ENCODE measurements around the gene IMP3. TPM values are rescaled to one million over a fixed set of nuclear protein-coding genes. Genes with fewer than 3 reads are reported as not detected.
"Not testable (repeated sequence)": the region's sequence is repeated elsewhere in the genome, so short reads cannot be mapped to it uniquely, and the experiment has no call there.

IMP3 gene
- total RNA-seq, 1 donor from 2014 or later, result 68.4 TPM

DNA sequence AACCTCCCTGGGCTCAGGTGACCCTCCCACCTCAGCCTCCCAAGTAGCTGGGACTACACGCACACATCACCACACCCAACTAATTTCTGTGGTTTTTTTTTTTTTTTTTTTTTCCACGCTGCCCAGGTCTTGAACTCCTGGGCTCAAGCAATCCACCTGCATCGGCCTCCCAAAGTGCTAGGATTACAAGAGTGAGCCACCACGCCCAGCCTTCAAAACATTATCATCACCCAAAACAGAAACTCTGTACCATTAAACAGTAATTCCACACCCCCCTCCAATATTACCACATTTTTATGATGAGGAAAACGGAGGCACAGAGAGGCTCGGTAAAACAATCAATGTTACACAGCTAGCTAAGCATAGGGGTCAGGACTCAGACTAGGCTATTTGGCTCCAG is 4.0 kb downstream of the IMP3 start:
- no peak overlapping the region for H3K4me3 Mint-ChIP-seq
- TF ChIP-seq, protein P1, sequence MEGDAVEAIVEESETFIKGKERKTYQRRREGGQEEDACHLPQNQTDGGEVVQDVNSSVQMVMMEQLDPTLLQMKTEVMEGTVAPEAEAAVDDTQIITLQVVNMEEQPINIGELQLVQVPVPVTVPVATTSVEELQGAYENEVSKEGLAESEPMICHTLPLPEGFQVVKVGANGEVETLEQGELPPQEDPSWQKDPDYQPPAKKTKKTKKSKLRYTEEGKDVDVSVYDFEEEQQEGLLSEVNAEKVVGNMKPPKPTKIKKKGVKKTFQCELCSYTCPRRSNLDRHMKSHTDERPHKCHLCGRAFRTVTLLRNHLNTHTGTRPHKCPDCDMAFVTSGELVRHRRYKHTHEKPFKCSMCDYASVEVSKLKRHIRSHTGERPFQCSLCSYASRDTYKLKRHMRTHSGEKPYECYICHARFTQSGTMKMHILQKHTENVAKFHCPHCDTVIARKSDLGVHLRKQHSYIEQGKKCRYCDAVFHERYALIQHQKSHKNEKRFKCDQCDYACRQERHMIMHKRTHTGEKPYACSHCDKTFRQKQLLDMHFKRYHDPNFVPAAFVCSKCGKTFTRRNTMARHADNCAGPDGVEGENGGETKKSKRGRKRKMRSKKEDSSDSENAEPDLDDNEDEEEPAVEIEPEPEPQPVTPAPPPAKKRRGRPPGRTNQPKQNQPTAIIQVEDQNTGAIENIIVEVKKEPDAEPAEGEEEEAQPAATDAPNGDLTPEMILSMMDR (conservative IDR thresholded peaks at IDR 0.05), result no peak
- H3K27ac Mint-ChIP-seq, result no peak overlapping the region

DNA sequence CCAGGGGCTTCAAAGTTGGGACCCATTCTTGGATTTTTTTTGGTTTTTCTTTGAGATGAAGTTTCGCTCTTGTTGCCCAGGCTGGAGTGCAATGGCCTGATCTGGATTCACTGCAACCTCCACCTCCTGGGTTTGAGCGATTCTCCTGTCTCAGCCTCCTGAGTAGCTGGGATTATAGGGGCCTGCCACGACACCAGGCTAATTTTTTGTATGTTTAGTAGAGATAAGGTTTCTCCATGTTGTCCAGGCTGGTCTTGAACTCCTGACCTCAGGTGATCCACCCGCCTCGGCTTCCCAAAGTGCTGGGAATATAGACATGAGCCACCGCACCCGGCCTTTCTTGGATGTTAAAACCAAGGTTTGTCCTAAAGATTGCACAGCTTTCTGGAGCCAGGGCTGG is 6.1 kb downstream of the IMP3 start:
- H3K27me3 Mint-ChIP-seq; H3K9me3 Mint-ChIP-seq; H3K36me3 Mint-ChIP-seq; H3K4me3 Mint-ChIP-seq; DNase-seq (ENCODE audit: extremely low spot score, unreplicated experiment); H3K27ac Mint-ChIP-seq: not testable (repeated sequence)
- H3K4me1 Mint-ChIP-seq (ENCODE audit: unreplicated experiment), result peaks cover 14% of the 10 kb centered on the region

More for the DNA sequence above, 4.0 kb downstream of the IMP3 start:
- no peak for DNase-seq (ENCODE audit: extremely low spot score, unreplicated experiment)
- H3K27me3 Mint-ChIP-seq, result no peaks in the 10 kb centered on the region
- peaks cover 18% of the 10 kb centered on the region for H3K4me1 Mint-ChIP-seq (ENCODE audit: unreplicated experiment)
- H3K36me3 Mint-ChIP-seq, result no peaks in the 10 kb centered on the region
- no peaks in the 10 kb centered on the region for H3K9me3 Mint-ChIP-seq

DNA sequence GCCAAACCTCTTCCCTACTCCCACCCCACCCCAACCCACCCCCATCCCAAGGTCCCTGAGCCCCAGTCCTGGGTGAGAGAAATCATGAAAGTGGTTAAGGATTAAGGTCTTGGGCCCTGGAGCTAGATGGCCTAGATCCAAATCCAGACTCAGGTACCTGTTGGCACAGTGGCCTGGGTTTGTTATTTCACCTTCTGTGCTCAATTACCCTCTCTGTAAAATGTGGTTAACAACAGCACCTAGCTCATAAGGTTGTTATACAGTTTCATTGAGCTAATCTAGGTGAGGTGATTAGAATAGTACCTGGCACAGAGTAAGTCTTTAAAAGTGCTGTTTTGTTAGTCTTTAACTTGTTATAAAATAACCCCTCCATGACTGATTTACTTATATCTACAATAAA is 8.1 kb downstream of the IMP3 start:
- Mint-ChIP-seq H3K27me3 (no peaks in the 10 kb centered on the region), H3K9me3 (no peaks in the 10 kb centered on the region), H3K27ac (no peak overlapping the region), H3K36me3 (no peaks in the 10 kb centered on the region), H3K4me1 (ENCODE audit: unreplicated experiment) (no peaks in the 10 kb centered on the region), H3K4me3 (no peak overlapping the region)
- DNase-seq (ENCODE audit: extremely low spot score, unreplicated experiment), result no peak
- TF ChIP-seq, protein P1 (conservative IDR thresholded peaks at IDR 0.05), result no peak

DNA sequence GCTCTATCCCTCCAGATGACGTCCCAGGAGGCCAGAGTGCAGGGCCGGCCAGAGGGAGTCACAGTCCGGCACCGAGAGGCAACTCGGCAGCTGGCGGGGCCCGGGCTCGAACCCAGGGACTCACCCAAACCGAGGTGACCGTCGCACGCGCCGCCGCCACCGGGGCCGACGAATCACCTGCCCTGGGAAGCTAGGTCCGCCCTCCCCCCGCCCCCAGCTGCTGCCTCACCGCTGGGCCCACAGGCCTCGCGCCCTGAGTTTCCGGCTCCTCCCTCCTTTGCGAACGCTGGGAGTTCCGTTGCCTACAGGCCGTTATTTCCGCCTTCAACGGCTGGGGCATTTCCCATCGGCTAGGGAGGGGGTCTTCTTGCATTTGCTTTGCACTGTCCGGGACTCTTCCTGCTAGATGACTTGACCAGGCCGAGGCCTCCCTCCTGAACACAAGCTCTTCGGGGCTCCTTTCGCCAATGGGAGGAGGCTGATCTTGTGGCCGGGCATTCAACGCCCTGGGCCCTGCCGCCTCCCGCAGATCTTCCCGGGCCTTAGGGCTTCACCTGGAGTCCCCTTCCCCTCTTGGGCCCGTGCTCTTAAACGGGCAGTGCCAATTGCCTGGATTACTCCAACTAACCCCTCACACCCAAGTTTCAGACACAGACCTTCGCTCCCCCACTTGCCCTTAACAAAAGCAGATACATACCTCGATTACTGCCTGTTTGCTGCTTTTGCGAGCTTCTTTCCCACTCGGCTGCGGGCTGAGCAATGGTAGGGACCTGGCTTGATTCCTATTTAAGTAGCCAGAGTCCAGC is 14.3 kb downstream of the IMP3 start, which contains the start of gene SNUPN:
Gene SNUPN, minus strand, starts transcription at position 184 of the 806 bp plus-strand sequence. CDS start 4,674 bp downstream, outside the sequence.
- Mint-ChIP-seq H3K4me1 (ENCODE audit: unreplicated experiment) (no peaks in the 10 kb centered on the region), H3K27ac (peak within 1 kb of the TSS; percentile 87), H3K4me3 (peak within 1 kb of the TSS; percentile 92), H3K36me3 (peaks cover 6% of the 10 kb centered on the region), H3K27me3 (no peaks in the 10 kb centered on the region), H3K9me3 (no peaks in the 10 kb centered on the region)
- DNase-seq (ENCODE audit: extremely low spot score, unreplicated experiment), result peak; percentile 92
- TF ChIP-seq, protein P1 (conservative IDR thresholded peaks at IDR 0.05), result no peak

DNA sequence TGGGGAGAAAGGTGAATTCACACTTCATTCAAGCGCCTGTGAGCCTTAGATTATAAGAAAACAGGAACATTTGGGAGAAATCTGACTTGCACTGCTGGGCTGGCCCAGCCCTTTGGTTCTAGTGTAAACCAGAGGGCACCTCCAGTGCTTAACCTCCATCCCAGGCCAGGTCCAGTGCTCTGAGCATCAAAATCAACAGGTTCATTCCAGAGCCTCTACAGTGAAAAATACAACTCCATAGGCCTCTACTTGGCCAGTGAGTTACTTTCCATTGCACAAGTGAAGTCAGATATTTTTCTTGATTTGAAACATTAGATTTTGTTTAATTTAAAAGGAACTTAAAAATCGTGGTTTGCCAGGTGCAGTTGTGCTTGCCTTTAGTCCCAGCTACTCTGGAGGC is 17.5 kb downstream of the IMP3 start:
- H3K9me3 Mint-ChIP-seq, result no peaks in the 10 kb centered on the region

More for the DNA sequence above, 17.5 kb downstream of the IMP3 start:
- H3K27ac Mint-ChIP-seq, result no peak overlapping the region
- H3K4me3 Mint-ChIP-seq, result no peak overlapping the region
- H3K4me1 Mint-ChIP-seq (ENCODE audit: unreplicated experiment), result no peaks in the 10 kb centered on the region
- TF ChIP-seq, protein P1 (conservative IDR thresholded peaks at IDR 0.05), result no peak
- no peaks in the 10 kb centered on the region for H3K27me3 Mint-ChIP-seq
- no peak for DNase-seq (ENCODE audit: extremely low spot score, unreplicated experiment)
- H3K36me3 Mint-ChIP-seq, result peaks cover 6% of the 10 kb centered on the region

Measured in type B pancreatic cell (in vitro differentiated cells).